ENCODE measurements around the gene PROB1.
A peak's percentile ranks its signal among the peaks of the same experiment; 100 is the strongest.
"Not testable (repeated sequence)": the region's sequence is repeated elsewhere in the genome, so short reads cannot be mapped to it uniquely, and the experiment has no call there.

PROB1 gene

DNA sequence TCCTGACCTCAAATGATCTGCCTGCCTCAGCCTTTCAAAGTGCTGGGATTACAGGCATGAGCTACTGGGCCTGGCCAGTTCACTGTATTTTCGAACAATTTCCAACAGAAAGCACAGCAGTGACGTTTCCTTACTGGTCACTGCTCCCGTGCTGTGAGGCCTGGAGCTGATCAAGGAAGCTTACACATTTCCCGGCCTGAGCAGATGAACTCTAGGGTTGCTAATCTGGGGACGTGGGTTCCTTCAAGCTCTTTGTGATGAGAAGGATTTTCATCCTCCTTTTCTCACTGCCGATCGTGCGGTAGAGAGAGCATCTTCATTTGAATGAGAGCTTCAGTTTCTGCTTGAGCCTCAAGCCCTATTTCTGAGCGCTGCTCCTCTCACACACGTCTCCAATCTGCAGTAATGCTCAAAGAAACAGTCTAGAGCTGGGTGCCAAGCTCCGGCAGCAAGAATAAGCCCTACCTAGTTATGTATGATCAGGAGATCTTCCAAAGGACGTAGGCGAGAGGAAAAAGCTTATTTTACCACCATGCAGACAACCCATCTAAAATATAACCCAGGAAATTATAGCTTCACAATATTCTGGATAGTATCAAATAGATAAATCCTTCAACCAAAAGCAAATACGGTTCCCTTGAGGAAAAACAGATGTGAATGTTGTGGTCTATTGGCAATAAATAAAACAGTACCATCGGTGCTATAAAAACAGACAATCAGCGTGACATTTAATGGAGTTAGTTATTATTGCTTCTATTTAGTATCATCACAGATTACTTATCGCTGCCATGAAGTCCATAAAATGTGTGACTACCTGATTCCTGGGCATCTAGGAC is 16.3 kb upstream of the PROB1 start:
- no peak for DNase-seq

DNA sequence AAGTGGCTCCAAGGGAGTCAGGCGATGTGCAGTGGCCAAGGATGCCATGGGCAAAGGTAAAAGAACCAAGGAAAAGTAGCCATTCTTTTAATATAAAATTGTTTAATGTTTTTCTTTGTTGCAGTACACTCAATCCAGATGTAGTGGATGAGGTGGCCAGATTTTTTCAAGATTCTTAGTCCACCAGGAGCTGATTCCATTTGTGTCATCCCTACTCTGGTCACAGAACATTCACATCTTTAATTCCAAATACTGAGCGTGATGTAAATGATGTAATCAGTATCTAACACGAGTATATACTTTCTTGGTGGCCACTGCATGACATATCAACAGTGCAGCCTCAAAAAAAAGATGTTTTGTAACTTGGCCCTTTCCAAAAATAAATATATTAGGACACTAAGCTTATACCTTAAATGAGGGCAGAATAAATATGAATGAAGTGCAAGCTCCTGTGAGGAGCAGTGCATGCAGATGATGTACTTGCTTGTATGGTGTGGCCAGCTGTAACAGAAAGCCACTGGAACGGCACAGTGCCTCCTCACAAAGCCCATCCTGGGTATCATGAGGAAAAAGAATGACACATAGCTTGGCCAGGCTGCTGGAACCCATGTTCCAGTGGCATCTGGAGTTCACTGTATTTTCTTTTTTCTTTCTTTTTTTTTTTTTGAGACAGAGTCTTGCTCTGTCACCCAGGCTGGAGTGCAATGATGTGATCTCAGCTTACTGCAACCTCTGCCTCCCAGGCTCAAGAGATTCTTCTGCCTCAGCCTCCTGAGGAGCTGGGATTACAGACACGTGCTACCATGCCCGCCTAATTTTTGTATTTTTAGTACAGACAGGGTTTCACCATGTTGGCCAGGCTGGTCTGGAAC is 15.5 kb upstream of the PROB1 start:
- DNase-seq = no peak

DNA sequence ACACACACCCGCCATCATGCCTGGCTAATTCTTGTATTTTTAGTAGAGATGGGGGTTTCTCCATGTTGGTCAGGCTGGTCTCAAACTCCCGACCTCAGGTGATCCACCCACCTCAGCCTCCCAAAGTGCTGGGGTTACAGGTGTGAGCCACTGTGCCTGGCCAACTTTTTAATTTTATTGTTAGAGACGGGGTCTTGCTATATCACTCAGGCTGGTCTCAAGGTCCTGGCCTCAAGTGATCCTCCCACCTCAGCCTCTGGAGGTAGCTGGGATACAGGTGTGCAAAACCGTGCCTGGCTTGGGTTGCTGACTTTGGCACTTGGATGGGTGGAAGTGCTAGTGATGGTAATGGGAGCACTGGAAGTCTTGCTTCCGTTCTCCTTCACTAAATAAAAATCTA is 14.2 kb upstream of the PROB1 start:
- DNase-seq = not testable (repeated sequence)

DNA sequence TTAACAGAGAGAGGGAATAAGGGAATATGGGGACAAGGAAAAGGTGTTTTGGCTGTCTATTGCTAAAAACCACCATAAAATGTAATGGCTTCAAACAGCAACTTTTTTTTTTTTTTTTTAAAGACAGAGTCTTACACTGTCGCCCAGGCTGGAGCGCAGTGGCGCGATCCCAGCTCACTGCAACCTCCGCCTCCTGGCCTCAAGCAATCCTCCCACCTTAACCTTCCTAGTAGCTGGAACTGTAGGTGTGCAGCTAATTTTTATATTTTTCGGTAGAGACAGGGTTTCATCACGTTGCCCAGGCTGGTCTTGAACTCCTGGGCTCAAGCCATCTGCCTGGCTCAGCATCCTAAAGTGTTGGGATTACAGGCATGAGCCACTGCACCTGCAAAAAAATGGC is 13.3 kb upstream of the PROB1 start:
- no peak for DNase-seq

DNA sequence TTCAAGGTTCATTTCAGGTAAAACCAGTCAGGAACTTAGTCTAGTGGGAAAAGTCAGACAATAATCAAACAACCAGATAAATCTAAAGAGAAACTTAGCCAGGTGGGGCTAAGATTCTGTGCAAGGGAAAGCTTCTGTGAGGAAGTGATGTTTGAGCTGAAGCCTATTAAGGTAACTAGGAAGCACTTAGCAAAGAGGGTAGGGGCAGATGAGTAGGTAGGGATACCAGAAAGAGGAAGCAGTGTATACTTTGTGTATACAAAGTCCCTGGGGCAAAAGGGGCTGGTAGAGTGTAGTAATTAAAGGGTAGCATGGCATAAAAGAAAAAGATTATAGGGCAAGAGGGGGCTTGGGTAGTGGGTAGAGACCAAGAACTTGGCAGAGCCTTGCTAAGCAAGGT is 12.6 kb upstream of the PROB1 start:
- DNase-seq = no peak

DNA sequence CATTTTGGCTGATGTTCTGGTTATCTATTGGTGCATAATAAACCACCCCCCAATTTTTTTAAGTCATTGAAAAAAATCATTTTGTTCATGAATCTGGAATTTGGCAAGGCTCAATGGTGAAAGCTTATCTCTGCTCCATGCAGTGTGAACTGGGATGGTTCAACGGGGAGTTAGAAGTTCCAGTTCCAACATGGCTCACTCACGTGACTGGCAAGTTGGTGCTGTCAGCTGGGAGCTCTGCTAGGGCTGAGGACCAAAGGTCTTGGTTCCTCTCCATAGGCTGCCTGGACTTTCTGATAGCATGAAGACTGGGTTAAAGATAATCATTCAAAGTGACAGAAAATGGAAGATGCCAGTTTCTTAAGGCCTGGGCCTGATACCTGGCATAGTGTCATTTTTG is 12.1 kb upstream of the PROB1 start:
- DNase-seq = no peak

DNA sequence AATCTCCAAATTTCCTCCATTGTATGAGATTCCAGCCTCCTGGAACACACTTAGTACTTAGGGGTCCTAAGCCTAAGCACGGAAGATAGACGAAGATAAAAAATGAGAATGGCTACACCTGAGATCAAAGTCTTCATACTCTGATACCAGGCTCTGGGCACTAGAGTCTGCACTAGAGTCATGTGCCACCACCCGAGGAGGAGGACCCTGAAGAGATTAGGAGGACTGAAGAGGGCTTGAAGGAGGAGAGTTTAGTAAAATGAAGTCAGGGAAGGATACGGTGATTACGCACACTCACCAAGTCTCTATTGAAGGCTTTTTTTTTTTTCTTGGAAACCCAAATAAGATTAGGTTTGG is 9.6 kb upstream of the PROB1 start:
- no peak for DNase-seq

DNA sequence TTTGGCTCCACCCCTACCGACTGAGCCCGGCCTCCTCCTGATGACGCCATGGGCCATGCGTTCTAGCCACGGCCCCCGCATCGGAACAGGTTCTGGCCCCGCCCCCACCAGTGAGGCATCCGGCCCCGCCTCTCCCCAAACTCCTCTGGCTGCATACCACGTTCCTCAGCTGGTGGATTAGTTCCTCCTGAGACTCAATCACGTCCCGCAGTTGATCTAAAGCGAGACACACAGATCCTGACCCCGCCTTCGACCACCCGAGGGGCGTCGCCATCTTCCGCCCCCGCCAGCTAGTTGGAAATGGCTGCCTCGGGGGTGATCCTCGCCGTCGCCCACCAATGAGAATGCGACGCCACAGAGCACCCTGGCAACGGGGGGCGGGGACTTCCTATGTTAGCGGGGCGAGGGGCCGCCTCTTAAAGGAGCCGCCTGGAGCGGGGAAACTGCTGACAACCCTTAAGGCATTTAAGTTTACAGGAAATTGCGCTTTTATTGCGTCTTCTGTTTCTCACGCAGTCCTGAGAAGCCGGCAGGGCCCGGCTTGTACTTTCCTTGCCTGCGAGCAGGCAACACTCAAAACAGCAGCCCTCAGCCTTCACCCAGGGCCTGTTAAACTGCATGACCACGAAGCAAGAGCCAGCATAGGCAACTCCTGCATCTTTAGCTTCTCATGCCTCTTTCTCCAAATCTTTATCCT is 9.0 kb upstream of the PROB1 start, which contains the start of gene SPATA24:
SPATA24 (minus strand) TSS at position 303 of the 697 bp plus-strand sequence; CDS start at position 274, 29 bp downstream.
- peak; percentile 94 for DNase-seq

DNA sequence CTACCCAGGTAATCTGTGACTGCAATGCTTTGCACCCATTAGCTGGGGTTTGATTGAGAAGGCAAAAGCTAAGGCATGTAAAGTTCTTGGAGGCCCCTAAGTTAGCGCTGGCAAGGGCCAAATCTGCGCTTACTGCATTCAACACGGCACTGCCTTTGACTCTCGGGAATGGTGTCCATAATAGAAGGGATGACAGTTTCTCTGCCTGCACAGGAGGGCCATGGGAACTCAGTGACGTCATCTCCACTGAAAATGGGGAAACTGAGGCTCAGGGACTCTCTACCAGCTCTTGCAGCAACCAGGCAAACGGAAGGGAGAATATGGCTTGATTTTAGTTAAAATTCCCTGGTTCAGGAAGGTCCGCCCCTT is 8.5 kb upstream of the PROB1 start:
- no peak for DNase-seq

DNA sequence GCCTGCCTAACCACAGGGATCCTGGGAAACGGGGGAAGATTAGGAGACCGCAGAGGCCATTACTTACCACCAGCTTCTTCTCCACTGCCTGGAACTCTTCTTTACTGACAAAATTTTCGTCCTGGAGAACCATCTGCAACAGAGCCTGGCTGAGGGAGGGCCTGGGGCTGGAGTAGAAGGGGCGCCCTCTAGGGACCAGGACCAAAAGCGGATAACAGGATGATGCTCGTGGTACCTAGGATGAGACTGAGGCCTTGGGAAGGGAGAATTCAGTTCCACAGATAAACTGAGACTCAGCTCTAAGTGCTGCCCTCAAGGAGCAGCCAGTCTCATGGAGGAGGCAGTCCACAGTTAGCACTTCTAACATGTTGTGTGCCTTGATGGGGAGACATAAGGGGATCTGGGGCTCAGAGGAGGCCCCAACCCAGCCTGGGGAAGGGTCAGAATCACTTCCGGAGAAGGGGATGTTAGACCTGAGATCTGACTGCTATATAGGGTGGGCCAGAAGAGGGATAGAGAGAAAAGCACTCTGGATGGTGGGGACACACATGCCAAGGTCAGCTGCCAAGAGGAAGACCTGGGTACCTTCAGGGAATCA is 7.8 kb upstream of the PROB1 start:
- no peak for DNase-seq

DNA sequence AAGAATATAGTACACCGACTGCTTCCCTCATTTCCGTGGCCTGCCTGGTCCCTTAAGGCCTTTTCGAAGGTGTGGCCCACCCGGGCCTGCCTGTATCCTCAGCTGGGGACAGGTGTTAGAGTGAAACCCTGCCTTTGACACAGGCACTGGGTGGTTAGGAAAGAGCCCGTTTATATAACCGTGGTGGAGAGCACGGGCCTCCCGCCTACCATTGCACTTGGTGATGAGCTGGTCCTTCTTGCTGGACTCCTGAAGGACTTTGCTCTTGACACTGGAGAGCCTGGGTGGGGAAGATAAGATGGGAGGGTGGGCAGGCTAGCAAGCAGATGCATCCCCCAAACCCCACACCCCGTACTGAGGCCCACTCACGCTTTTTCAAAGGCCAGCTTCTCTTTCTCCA is 6.6 kb upstream of the PROB1 start:
- no peak for DNase-seq

DNA sequence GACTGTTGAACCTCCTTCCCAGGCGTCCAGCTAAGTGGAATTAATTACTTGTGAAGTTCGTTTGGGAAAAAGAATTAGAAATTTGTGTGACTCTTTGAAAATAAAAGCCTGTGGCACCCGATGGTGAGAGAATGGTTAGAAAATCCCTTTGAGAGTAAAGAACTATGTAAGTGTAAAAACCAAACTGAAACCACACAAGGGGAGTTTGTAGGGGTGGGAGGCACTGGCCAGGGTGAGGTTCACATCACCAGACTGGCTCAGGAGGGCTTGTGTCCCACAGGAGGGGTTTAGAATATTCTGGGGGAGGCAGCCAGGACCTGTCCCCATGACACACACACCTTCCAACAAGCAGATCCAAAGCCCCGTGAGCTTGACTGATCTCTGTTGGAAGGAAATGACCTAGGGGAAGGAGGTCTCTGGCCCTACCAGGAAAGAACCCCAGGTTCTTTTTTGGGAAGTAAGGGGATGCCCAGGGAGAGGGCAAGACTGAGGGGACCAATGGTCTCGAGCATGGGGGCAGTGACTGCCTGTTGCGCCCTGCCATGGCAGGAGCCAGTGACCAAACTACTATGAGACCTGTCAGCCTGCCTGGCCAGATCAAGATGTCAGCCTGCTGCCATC is 4.7 kb upstream of the PROB1 start:
- DNase-seq = no peak

DNA sequence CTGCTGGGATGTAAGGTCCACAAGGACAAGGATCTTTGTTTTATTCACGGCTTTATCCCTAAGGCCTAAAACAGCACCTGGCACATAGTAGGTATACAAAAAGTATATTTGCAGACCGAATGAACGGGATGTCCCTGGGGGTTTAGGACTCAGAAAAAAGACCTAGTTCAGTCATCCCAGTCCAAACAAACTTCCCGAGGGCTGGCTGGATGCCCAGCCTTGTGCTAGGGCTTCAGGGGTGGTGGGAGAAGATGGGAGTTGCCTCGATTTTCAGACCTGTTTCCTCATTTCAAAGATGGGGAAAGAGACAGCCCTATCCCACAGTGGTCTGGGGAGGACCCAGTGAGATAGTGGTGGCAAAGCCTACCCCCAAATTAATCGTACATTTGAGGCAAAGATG is 3.0 kb upstream of the PROB1 start:
- DNase-seq = no peak

DNA sequence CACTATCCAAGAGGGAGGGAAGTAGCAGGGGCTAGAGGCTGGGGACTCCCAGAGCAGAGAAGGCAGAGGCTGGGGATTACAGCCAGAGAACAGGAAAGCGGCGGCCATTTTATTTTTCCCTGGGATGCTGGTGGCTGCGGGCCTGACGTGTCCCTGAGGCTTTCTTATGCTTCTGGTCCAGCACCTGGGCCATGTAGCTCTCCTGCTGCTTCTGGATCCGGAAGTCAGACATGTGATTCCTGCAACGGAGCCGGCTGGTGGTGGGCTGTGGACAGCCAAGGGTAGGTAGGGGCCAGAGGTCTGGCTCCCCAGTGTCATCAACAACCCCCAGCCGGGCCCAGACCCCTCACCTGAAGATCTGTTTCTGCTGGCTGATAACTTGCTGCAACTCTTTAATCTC is 1.8 kb upstream of the PROB1 start:
- no peak for DNase-seq

DNA sequence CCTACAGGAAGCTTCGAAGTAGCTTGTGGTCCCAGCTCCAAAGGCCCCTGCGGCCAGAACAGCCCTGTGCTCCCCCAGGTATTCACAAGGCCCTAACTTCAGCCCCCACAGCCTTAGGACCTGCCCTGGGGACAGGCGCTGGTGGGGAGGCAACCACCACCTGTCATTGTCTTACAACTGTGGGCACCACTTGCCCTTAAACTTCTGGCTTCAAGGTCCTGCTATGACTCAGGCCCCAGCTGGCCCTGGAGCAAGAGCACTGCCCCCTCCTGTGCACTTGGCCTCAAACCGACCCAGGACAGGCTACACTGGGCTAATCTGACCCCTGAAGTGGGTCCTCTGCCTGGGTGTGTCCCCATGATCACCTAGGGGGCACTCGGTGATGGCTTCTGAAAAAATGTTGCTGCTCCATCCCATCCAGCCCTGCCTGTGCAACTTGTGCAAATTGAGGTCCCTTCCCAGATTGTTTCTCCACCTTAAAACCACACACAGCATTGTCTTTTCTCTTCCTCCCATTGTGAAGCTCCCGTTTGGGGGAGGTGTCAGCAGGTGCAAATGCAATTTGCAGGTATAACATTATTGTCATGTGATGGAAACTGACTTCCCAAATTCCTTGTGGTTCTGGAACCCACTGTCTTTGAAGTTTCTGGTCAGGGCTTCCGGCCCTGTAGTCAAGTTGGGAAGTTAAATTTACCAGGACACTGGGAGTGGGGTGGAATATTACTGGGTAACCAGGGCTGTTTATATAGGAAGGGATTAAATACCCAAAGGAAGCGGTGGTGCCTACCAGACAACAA is 1.1 kb upstream of the PROB1 start:
- DNase-seq = no peak

DNA sequence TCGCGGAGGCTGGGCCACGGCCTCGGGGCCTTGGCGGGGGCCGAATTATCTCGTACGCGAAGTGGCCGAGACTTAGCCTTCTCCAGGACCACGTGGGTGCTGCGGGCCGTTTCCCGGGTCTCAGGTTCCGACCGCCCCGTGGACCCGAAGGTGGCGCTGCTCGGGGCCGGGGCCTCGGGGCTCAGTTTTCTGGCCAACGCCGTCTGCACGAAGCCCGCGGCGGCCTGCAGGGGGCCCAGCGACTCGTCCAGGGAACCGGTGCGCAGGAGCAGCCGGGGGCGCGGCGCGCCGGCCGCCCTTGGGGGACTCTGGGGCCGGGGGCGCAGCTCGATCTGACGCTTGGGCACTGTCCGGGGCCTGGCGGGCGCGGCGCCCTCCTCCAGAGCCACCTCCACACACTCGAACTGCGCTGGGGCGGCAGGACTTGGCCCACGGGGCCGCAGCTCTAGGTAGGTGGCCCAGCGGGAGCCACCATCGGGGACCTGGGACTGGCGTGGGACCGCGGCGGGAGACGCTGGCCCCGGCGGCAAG is 716 bp downstream of the PROB1 start:
- DNase-seq = no peak

DNA sequence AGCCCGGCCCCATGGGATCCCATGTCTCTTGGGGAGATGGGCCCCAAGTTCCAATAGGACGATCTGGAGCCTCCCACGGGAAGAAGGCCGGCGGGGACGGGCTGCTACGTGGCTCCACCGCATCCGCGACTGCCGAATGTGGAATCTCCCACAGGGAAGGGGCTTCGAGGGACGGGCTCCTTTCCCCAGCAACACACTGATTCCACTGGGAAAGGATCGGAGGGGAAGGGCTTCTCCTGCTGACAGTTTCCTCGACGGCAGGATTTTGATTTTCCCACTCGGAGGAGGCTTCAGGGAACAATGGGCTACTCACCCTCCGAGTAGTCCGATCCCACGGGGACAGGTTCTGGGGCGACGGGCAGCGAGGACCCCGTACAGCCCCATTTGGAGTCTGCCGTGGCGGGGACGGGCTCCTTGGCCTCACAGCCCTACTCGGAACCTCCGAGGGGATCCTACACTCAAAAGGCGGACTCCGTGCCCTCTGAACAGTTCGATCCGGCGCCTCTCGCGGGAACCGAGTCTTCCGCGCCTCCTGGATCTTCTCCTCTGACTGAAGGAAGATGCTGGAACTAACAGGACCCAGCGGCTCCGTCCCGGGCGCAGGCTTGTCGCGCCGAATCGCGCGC is 1.3 kb downstream of the PROB1 start:
- DNase-seq = no peak

DNA sequence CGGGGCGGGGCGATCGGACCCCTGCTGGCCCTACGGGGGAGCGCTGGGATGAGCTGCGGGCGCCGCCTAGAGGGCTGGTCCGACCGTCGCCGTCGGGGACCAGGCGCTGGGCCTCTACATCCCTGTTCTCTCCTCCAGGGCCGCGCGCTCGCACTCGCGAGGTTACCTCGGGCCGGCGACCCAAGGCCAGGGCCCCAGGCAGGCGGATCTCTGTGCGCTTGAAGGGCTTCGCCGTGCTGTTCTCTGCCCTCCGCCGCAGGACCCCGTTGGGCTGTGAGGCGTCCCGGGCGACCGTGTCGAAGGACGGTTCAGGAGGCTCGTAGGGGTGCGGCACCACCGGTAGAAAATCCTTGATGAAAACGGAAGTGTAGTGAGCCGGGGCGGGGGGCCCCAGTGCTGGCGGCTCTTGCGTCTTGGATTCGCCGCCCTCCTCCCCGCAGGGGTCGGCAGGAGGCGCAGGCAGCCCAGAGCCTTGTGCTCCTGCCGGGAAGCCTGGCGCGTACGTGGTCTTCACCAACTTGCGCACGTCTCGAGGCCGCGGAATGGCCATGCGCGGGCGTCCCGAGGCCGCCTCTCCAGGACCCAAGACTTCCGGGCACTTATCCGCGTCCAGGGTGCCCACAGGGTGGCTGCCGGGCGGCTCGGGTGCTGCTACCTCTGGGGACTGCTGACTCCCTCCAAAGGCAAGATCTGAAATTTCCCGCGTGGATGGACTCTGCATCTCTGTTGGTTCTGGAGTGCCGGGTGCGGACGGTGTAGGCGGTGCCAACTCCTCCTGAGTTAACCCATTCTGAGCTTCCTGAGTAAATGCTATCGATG is 2.0 kb downstream of the PROB1 start:
- DNase-seq = no peak

DNA sequence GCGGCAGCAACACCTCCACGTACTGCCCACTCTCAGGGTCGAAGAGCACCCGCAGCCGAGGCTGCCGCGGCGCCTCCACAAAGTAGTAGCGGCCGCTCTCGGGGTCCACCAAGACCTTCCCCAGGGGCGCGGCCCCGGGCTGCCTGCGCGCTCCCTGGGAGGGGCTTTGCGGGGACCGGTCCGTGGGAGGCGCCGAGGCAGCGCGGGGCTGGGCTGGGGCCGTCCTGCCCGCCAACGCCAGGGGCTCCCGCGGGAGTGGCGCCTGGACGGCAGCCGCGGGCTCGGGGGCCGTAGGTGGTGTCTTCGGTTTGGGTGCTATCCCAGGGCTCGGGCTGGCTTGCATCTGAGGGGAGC is 2.6 kb downstream of the PROB1 start:
- no peak for DNase-seq
